ENCODE measurements around the gene KRTAP13-3.

The KRTAP13-3 gene

GRCh38 chr21:30408782-30409494 lies 16.8 kb downstream of the KRTAP13-3 start:
- Histone ChIP-seq H3K36me3 (ENCODE audit: insufficient read depth, low read length) (no peaks in the 10 kb centered on the region), H3K9me3 (ENCODE audit: low read length) (no peaks in the 10 kb centered on the region), H2AFZ (ENCODE audit: low read depth, low read length) (peak overlapping the region; percentile 56), H3K4me3 (ENCODE audit: low read length) (no peak overlapping the region), H3K4me1 (ENCODE audit: insufficient read depth, low read length) (no peaks in the 10 kb centered on the region), H3K27me3 (ENCODE audit: insufficient read depth, low read length) (no peaks in the 10 kb centered on the region)

- Histone ChIP-seq H3K9me3 (ENCODE audit: low read length) (no peaks in the 10 kb centered on the region), H3K27me3 (ENCODE audit: insufficient read depth, low read length) (no peaks in the 10 kb centered on the region), H3K36me3 (ENCODE audit: insufficient read depth, low read length) (no peaks in the 10 kb centered on the region), H2AFZ (ENCODE audit: low read depth, low read length) (no peak within 1 kb of the TSS), H3K4me1 (ENCODE audit: insufficient read depth, low read length) (no peaks in the 10 kb centered on the region), H3K4me3 (ENCODE audit: low read length) (no peak within 1 kb of the TSS)
Measured at GRCh38 chr21:30395731-30396130, 30.0 kb downstream of the KRTAP13-3 start, which contains the start of gene KRTAP13-1. KRTAP13-1 (plus strand) TSS chr21:30396031; CDS start chr21:30396087, 56 bp downstream.

GRCh38 chr21:30391492-30392025 lies 34.2 kb downstream of the KRTAP13-3 start:
- H3K9me3 ChIP-seq (ENCODE audit: low read length) = no peaks in the 10 kb centered on the region
- H3K36me3 ChIP-seq (ENCODE audit: insufficient read depth, low read length) = no peaks in the 10 kb centered on the region
- H3K27me3 ChIP-seq (ENCODE audit: insufficient read depth, low read length) = no peaks in the 10 kb centered on the region
- H2AFZ ChIP-seq (ENCODE audit: low read depth, low read length) = no peak overlapping the region
- no peaks in the 10 kb centered on the region for H3K4me1 ChIP-seq (ENCODE audit: insufficient read depth, low read length)
- no peak overlapping the region for H3K4me3 ChIP-seq (ENCODE audit: low read length)

GRCh38 chr21:30382201-30382600 lies 43.5 kb downstream of the KRTAP13-3 start:
- Histone ChIP-seq H3K4me1 (ENCODE audit: insufficient read depth, low read length) (no peaks in the 10 kb centered on the region), H3K27me3 (ENCODE audit: insufficient read depth, low read length) (no peaks in the 10 kb centered on the region), H3K4me3 (ENCODE audit: low read length) (no peak overlapping the region), H2AFZ (ENCODE audit: low read depth, low read length) (no peak overlapping the region), H3K36me3 (ENCODE audit: insufficient read depth, low read length) (no peaks in the 10 kb centered on the region), H3K9me3 (ENCODE audit: low read length) (no peaks in the 10 kb centered on the region)

Data from neuron (in vitro differentiated cells).